Stimulated activated CD4-positive, alpha-beta T cell treated with anti-CD3 and anti-CD28 coated beads, TNF-alpha, amount 100 ng/mL, for 48 hours (primary cell): Measurements from ENCODE around the gene DNASE1.
"Not testable (repeated sequence)": the region's sequence is repeated elsewhere in the genome, so short reads cannot be mapped to it uniquely, and the experiment has no call there.

Source experiments
- DNase-seq, 3 donors: peaks; one replicate each; pipeline ENCODE4 v3.0.0-alpha.2; 2020; ENCODE audit warnings: low read depth in 3 of 3

DNASE1 gene

DNA sequence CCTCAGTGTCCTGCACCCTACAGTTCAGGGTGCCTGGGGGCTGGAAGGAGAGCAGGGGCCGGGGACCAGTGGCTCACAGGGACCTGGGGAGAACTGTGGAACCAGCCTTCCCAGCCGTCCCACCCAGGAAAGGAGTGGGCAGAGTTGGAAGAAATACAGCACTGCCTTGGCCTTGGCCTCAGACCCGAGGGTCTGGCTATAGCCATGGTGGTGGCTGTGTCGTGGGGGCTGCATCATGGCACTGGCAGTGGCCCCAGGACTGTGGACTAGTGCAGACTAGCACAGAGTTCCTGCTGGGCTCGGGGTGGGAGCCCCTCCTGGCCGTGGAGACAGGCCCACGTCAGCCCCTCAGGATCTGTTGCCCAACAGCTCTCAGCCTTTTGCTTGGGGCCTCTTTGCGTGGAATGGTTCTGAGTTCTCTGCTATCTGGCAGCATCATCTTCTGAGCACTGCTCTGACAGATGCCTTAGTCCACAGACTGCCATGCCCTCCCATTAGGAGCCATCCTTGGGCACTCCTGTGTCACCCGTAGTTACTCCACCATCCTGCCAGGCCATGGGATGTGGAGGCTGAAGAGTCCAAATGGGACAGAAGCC lies 12.6 kb upstream of the DNASE1 start:
- no peak for DNase-seq

DNA sequence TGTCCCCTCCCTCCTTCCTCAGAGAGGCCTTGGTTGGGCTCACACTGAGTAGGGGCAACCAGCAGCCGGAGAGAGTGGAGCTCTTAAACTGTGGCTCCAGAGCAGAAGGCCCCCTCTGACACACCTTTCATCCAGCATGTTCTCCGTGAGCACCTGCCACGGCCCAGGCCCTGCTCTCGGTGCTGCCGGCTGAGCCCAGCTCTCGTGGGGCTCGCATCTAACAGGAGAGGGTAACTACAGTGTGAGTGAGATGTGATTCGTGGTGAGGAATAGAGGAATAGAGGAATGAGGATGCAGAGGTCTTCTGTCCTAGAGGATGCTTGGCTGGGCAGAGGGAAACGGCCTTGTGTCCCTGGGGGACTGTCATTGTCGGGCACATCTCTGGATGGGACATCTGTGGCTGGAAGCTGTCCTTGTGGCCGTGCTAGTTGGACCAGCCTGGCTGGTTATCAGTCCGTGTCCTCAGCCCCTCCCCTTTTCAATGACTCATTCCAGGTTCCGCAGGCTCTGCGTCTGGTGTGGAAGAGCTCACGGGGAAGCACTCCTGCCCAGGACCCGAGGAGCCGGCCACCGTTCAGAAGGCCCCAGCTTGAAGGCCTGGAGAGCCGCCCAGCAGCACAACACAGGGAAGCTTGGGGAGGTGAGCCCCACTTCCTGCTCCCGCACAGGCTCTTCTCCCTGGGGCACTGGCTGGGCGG lies 11.9 kb upstream of the DNASE1 start:
- DNase-seq, result no peak

DNA sequence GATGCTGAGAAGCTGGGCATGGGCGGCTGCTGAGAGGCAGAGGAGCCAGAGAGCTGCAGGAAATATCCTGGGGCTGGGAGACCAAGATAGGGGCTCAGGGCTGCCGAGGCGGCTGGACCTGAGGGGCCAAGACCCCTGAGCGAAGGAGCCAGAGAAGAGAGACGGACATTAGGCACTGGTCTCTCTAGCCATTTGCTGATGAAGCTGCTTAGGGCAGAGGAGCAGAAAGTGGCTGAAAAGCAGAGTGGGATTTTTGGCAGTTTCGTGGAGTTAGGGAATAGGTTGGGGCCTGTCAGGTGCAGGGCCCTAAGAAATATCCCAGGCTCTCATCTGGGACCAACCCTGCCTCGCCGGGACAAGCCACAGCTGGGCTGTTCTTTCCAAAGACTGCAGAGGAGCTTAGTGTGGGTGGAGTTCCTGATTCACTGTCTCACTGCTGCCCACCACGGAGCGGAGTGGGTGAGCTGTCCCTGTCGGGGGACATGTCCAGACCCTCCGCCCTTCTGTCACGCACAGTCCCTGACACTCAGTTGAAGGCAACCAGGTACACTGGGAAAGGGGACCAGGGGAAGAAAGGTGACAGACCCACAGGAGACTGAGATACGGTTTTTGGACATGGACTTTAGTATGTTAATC lies 11.3 kb upstream of the DNASE1 start:
- no peak for DNase-seq

DNA sequence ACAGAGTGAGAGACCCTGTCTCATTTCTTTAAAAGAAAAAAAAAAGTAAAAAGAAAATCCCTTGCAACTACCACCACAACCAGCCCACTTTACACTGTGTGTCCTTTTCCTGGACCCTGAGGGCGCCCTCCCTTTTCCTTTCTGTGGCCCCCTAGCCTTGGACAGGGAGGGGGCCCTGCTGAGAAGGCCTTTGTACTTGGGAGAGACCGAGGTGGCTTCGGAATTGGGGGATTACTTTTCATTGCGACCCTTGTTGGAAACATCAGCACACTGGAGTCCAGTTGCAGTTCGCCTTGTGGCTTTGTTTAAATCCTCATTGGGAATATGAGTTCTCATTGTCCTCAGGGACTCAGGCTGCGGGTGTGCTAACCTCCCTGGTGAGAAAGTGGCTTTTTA lies 9.4 kb upstream of the DNASE1 start:
- DNase-seq, result no peak

DNA sequence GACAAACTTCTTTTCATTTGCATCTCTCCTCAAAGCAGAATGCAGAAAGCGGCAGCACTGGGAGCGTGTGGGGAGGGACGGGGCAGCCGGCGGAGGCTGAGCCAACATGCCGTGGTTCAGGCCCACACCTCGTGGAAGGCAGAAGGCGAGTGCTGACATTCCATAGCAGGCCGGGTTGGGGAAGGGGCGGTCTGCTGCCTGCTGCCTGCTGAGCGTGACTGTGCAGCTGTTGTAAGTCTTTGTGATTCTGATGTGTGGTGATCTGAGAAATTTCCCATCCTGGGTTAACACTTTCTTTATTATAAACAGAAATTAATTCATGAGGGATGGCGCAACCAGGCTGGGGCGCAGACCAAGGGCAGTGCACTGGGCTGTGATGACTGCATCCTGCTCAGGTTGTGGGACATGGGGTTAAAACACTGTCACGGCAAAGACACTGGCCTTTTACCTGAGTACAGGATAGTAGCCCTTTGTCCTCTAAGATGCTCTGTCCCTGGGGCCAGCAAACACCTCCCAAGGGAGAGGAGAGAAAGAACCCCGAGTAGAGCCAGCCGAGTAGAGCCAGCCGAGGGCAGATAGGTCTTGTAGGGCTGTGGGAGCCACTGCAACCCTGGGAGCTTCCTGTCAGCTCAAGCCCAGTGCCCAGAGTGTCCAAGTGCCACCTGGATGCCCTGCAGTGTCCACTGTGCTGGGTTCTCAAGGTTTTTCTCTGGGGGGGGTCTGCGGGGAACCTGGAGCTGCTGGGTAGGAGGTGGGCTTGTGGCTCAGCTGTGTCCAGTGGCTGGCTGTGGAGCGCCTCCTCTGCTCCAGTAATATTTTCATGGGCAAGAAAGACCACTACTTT lies 8.8 kb upstream of the DNASE1 start:
- no peak for DNase-seq

DNA sequence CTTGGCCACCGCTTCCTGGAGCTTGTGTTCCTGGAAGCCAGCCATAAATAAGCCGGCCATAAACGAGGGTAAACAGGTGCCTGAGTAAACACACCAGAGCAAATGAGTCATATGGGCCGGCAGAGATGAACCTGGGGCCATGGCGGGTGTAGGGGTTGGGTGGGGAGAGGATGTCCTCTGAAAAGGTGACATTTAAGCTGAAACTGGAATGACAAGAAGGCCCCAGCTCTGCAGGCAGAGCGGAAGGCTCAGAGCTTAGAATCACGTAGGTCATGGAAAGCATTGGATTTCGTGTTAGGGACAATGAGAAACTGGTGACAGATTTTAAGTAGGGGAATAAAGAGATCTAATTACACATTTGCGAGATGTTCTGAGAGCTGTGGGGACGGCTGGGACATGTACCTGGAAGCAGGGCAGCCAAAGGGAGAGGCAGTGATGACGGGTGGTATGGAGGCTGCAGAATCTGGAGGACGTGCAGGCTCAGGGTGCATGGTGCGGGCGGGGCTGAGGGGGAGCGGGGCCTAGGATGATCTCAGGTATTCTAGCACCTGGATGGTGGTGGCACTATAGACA lies 8.1 kb upstream of the DNASE1 start:
- DNase-seq, result no peak

DNA sequence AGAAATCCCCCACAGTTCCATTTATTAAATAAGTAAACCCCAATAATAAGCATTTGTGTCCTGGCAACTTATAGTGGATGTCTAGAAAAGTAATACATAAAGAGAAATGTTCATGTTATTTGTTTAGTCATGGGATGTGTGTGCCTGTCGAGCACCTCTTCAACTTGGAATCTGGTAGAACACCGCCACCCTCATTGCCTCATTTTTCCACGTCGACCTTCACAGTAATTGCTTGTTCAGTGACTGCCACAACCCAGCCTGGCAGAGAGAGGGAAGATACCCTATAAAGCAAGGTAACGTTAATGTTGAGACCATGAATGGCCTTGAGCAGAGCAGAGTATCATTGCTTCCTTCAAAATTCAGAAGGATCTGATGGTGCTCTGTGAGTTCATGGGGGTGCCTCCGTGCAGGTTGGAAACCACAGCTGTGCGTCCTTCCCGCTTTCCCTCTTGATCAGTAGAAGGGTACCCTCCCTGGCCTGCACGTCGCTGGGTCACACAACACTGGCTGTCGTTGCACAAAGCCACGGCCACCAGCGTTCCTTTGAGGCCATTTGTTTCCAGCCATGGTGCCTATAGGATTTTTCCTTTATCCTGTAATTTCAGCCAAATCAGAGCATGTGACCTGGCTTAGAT lies 3.7 kb upstream of the DNASE1 start:
- no peak for DNase-seq

DNA sequence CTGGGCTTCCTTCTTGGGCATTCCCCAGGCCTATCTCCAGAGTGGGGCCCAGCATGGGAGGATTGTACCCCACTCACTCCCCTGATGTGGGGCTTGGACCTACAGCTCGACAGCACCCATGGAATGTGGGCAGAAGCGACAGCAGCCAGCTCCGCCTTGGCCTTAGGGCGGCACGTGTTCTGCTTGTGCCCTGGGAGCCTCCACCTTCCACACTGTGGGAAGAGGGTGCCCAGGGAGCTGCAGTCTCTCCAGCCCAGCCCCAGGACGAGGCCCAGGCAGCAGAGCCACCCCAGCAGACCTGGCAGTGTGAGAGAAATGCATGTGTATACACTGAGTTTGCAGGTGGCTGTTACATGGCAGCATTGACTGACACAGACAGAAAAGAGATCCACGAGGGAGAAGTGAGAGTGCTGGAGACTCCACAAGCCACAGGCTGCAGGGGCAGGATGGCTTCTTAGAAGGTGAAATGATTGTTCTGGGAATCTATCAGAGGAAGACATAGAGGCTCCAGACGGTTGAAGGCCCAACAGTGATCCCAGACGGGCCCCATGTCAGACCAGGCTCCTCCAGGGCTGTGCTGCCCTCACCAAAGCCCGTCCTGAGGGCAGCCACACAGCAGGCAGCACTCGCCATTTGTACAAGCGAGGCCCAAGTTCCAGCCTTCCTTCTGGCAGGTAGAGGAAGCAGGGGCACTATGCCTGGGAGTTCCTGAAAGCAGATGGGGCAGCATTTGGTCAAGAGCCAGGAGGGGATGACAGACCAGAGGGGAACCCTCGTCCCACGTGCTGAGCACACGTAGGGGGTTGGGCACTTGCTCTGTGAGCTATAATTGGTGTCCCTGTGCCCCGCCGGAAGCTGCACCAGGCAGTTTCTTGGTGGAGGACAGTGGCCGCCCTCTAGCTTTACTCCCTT lies 2.8 kb upstream of the DNASE1 start:
- DNase-seq, result no peak

DNA sequence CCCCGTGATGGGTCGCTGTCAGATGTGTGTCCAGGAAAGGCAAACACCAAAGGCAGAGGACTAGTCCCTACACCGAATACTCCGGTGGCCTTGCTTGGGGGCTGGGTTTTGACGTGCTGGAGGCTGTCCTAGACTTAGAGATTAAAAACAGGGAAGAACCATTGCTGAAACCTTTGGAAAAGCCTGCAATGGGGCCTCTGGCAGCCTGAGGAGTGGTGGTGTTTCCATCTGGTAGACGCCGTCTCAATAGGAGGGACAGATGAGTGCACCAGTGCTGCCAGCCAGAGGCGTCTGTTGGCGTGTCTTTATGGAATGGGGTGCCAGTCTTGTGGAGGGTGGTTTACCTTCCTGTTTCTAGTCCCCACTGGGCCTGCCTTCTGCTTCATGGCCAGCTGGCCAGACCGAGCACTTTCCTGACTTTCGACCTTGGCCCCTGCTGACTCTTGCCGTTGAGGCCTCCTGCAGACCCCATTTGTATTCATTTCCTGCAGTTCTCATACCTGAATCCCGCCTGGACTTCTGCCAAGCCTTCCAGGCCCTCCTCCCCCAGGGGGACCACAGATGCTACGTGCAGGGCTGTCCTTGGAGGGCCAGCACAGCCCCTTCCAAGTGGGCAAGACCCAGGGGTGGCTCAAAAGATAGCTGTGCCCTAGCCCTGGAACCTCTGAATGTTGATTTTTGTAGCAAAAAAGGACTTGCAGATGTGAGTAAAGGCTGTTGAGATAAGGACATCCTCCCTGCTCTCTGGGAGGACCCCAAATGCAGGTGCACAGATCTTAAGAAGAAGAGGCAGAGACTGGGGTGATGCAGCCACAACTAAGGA lies 1.9 kb upstream of the DNASE1 start:
- no peak for DNase-seq

DNA sequence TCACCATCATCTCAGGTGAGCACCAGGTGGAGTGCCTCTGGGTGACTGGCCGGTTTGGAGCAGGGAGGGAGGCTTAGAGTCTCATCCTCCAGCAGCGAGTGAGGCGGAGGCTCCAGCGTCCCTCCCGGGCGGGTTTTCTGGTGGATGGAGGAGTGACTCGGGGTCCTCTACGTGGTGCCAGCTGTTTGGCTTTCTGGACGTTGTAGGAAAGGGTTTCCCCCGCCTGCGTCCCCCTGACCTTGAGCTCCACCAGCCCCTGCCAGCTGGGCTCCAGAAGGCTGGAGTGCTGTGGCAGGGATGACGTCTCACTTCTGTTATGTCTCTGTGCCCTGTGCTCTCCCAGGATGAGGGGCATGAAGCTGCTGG lies 522 bp downstream of the DNASE1 start:
- no peak for DNase-seq

DNA sequence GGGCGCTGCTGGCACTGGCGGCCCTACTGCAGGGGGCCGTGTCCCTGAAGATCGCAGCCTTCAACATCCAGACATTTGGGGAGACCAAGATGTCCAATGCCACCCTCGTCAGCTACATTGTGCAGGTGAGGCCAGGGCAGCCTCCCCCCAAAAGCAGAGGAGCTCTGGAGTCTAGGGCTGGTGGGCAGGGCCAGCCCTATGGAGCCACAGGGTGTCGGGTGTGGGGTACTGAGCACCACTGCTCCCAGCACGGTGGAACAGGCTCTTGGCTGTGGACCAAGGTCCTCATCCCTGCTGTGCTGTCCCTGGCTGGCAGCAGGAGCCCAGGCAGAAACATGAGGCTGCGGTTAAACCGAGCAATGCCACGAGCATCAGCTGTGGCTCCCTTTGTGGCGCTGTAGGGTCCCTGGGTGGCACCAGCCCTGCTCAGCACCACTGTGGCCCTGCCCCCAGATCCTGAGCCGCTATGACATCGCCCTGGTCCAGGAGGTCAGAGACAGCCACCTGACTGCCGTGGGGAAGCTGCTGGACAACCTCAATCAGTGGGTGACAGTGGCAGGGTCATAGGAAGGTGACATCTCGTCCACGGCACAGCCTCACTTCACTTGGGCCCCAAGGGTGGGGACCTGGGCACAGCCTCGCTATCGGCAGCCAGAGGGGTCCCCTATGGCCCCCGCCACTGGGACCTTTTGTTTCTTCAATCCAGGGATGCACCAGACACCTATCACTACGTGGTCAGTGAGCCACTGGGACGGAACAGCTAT lies 1.1 kb downstream of the DNASE1 start:
- no peak for DNase-seq

DNA sequence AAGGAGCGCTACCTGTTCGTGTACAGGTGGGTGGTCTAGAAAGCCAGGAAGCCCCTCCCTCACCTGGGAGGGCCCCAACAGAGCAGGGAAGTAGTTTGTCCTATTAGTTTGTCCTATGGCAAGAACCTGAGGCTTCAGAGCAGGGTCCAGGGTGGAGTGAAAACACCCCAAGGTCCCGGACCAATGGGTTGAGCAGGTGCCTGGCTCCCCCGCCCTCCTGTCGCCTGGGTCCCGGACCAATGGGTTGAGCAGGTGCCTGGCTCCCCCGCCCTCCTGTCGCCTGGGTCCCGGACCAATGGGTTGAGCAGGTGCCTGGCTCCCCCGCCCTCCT lies 1.6 kb downstream of the DNASE1 start:
- not testable (repeated sequence) for DNase-seq

DNA sequence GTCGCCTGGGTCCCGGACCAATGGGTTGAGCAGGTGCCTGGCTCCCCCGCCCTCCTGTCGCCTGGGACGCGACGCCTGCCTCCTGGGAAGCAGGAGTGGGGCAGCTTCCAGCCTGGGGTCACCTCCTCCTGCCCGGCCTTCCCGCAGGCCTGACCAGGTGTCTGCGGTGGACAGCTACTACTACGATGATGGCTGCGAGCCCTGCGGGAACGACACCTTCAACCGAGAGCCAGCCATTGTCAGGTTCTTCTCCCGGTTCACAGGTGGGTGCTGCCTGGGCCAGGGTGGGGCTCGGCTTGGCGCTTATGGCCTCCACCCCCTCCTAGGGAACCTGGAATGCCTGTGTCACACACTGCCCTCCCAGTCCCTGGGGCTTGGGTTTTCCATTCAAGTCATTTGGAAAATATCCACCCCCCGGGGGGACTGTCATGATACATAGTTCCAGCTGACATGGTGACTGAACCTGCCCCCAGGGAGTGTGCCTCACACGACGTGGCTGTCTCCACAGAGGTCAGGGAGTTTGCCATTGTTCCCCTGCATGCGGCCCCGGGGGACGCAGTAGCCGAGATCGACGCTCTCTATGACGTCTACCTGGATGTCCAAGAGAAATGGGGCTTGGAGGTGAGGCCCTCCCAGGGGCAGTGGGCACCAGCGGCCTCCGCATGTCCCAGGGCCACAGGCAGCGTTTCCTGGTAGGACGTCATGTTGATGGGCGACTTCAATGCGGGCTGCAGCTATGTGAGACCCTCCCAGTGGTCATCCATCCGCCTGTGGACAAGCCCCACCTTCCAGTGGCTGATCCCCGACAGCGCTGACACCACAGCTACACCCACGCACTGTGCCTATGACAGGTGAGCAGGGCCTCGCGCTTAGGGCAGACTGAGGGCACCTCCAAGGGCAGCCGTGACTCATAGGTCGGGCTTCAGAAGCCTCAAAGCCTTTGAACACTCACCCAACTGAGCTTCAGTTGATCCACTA lies 2.3 kb downstream of the DNASE1 start:
- peak in 1 of 3 donors; percentile 49 for DNase-seq

DNA sequence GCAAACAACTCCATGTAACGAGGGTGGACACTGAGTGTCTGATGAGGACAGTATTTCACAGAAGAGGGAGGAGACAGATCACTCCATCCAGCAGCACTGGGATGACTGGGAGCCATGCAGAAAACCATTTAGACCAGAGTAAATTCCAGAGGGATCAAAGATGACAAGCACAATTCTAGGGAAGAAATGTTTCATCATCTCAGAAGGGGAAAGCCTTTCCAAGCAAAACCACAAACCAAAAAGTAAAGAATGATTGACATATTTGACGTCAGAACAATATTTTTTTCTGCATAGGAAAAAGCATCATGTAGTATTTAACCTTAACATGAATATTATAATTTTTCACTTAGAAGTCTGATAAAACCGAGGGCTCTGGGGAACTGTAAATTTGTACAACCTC lies 4.8 kb downstream of the DNASE1 start:
- DNase-seq, result no peak

DNA sequence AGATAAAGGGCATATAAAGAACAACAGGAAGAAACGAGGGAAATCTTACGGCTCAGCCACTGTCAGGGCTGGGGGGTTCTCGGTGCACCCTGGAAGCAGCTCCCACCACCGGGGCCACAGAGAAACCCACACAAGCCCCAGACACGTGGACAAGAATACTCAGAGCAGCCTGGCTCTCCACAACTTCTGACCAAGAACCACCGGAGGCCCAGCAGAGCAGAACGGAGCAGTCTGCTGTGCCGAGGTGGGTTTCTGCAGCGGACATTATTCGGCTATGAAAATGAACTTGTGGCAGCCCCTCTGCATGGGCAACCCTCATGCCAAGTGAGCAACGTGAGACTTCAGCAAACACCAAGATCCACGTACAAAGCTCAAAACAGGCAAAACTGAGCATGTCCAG lies 6.8 kb downstream of the DNASE1 start:
- DNase-seq, result no peak

DNA sequence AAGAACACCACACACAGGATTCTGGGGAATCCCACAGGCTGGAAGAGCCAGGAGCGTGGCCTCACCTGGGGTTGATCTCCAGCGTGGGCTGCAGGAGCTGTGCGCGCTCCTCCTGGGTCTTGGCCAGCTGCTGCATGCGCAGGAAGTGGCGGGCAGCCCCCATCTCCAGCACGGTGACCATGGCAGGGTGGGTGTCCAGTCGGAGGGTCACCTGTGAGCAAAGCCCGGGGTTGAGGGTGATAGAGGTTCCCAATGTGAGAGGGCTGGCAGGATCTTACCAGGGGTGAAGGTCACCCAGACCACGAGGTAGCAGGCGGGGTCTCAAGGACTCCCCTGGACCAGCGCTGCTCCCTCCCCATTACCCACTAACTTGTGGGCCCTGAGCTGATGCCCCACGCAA lies 7.4 kb downstream of the DNASE1 start:
- no peak for DNase-seq

DNA sequence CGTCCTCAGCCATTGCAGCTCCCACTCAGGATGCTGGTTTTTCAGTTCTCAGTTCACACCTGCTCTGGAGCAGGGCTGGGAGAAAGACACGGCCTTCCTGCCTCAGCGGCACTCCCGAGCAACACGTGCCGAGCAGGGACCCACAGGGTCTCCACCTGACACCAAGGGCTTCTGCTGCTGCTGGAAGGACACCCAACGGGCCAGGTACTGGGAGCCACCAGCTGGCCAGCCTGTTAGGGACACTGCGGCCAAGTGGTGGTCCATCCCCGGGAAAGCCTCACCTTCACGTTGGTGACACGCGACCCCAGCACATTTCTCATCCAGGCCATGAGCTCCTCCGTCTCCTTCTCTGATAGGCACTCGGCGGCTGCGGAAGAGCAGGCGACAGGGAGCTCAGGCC lies 8.1 kb downstream of the DNASE1 start:
- no peak for DNase-seq
